Brain microvascular endothelial cell (primary cell): ENCODE results near the gene ZNF276.

Experiments used
- DNase-seq: peaks from one replicate; pipeline ENCODE4 v3.0.0-alpha.2; 2020
- H3K27ac ChIP-seq: fragments of 250-450 bp; sonication (Bioruptor Pico); 2 replicates; pipeline ENCODE4 v1.5.1; 2020; ENCODE audit warnings: mild to moderate bottlenecking, moderate library complexity
- H3K27me3 ChIP-seq: fragments of 250-450 bp; sonication (Bioruptor Pico); replicated peaks from 2 replicates; pipeline ENCODE4 v1.5.1; 2020; ENCODE audit warnings: mild to moderate bottlenecking
- H3K36me3 ChIP-seq: fragments of 250-450 bp; sonication (Bioruptor Pico); replicated peaks from 2 replicates; pipeline ENCODE4 v1.5.1; 2020; ENCODE audit warnings: mild to moderate bottlenecking
- H3K4me3 ChIP-seq: 2 replicates; pipeline ENCODE4 v1.5.1; 2011; ENCODE audit warnings: low read depth, mild to moderate bottlenecking, control low read depth, low read length, moderate library complexity
- in situ Hi-C: cut with HindIII; loops from 2 replicates; pipeline ENCODE4 v1.10.0; 2017; ENCODE audit warnings: low sequenced_read_pairs, low pct_ligation_motif_present
- TF ChIP-seq, protein P1 (sequence below): IDR thresholded peaks from 2 replicates; pipeline ENCODE4 v1.5.1; 2011; ENCODE audit warnings: low read depth, mild to moderate bottlenecking, moderate library complexity, low read length, control low read depth, inconsistent platforms; ENCODE audit errors: missing control alignments

Gene ZNF276

DNA sequence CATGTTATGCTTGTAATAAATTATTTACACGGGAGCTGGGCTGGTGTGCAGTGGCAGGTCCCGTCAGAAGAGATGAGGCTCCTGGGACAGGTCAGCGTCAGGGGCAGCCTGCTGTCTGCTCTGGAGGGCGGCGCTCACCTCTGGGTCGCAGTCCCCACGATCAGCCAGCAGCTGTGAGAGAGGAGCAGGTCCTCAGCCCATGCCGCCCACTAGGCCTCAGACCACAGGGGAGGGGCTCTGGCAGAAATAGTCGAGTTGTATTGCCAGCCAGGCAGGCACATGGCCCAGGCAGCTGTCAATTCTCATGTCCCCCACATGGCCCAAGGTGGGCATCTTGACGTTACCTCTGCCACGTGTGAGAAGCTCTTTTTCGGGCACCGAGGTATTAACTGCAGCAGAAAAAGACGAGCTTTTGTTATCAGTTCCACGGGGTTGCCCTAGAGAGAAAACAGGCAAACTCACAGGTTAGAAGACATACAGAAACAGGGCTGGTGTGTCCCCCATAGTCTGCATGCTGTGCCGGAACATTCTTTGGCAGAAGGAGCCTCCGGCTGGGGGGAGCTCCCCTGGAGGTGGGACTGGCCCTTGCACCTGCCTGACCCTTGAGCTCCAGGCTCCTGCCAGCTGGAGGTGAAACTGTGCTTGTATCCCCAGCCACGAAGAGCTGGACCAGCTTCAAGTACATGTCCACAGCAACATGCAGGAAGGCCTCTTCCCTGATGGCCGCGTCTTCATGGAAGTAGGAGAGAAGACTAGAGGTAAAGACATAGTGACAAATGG is 17.4 kb downstream of the ZNF276 start:
- no peak overlapping the region for H3K27ac ChIP-seq
- peaks cover 63% of the 10 kb centered on the region for H3K36me3 ChIP-seq
- in situ Hi-C loops, result no loop called here
- no peak for DNase-seq
- TF ChIP-seq, protein P1, sequence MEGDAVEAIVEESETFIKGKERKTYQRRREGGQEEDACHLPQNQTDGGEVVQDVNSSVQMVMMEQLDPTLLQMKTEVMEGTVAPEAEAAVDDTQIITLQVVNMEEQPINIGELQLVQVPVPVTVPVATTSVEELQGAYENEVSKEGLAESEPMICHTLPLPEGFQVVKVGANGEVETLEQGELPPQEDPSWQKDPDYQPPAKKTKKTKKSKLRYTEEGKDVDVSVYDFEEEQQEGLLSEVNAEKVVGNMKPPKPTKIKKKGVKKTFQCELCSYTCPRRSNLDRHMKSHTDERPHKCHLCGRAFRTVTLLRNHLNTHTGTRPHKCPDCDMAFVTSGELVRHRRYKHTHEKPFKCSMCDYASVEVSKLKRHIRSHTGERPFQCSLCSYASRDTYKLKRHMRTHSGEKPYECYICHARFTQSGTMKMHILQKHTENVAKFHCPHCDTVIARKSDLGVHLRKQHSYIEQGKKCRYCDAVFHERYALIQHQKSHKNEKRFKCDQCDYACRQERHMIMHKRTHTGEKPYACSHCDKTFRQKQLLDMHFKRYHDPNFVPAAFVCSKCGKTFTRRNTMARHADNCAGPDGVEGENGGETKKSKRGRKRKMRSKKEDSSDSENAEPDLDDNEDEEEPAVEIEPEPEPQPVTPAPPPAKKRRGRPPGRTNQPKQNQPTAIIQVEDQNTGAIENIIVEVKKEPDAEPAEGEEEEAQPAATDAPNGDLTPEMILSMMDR, result no peak
- no peaks in the 10 kb centered on the region for H3K27me3 ChIP-seq
- H3K4me3 ChIP-seq, result no peak overlapping the region

DNA sequence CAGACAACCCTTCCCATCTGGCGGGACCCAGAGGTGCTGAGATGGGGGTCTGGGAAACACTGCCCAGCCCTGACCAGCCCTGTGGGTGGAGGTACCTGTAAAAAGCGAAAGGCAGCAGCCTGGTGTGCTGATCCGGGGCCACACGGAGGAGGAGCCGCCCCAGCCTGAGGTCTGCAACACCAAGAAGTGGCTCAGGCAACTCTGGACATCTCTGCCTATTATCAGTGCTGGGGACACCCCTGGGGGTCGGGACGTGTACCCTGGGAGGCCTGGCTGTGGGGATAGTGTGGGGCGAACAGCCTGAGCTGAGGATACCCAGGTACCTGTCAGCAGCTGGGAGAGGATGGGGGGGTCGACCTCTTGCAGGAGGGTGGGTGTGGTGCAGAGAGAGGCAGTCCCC is 18.0 kb downstream of the ZNF276 start:
- no peak overlapping the region for H3K27ac ChIP-seq
- H3K36me3 ChIP-seq, result peaks cover 57% of the 10 kb centered on the region
- no peak overlapping the region for H3K4me3 ChIP-seq
- in situ Hi-C loops, result no loop called here
- H3K27me3 ChIP-seq, result no peaks in the 10 kb centered on the region
- TF ChIP-seq, protein P1, result no peak
- DNase-seq, result no peak

DNA sequence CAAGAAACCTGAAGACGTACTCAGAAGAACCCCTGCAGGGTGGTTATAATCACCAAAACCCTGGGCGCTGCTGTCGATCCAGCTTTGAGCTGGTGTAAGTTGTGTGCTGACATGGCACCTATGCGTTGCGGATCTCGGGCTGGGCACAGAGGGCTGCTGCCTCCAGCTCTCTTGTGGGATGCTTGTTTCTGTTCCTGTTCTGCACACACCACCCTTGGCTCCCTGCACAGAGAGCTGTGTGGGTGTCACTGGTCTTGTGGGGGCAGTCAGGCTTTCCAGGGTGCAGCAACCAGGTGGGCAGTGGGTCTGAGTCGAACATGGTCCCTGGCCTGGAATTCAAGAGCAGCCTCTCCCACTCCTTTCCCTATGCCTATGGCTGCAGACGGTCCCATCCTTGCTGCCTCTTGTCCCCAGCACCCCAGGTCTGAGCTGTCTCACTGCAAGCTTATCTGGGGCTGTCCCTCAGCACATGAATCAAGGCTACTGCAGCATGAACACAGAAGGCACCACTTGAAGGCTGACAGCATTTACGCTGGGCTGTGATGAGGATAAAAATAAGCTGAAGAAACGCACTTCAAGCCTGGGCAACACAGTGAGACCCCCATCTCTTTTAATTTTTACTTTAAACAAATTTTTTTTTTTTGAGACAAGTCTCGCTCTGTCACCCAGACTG is 20.1 kb downstream of the ZNF276 start:
- in situ Hi-C loops, result no loop called here
- peaks cover 42% of the 10 kb centered on the region for H3K36me3 ChIP-seq
- no peaks in the 10 kb centered on the region for H3K27me3 ChIP-seq
- TF ChIP-seq, protein P1, result no peak
- DNase-seq, result no peak
- H3K4me3 ChIP-seq, result no peak overlapping the region
- no peak overlapping the region for H3K27ac ChIP-seq

DNA sequence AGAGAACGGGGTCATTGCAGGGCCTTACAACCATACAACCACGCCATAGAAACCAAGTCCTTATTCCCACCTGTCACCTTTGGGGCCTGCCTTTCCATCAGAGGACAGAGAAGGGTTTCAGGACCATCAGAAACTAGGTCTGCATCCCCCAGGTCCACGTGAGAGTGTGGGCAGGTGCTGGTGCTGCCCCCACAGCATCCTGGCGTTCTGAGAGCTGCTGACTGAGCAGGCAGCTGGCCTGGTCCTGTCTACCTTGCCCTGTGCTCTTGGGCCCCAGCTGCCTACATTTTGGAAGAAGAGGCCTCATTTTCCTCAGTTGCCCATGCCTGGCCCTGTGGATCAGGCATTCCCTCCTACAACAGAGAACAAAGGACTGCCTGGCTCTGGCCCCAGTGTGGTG is 21.6 kb downstream of the ZNF276 start:
- no peaks in the 10 kb centered on the region for H3K27me3 ChIP-seq
- TF ChIP-seq, protein P1, result no peak
- H3K27ac ChIP-seq, result no peak overlapping the region
- in situ Hi-C loops, result no loop called here
- peaks cover 30% of the 10 kb centered on the region for H3K36me3 ChIP-seq
- H3K4me3 ChIP-seq, result no peak overlapping the region
- no peak for DNase-seq

DNA sequence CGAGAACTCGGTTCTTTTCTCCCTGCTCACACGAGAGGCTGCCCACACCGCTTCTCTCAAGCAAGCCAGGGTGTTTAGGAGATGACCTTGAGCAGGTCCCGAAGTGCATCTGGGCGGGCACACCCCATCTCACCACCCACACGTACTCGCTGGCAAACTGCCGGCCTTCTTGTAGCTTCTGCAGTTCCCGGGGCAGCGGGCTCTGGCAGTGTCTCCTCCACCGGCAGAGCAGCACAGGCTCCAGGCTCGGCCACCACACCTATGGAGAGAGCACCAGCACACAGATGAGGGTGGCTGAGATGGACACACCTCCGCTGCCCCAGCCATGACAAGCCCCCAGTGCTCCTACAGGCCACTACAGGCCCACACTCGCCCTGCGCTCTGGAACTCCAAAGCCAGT is 23.5 kb downstream of the ZNF276 start:
- DNase-seq, result no peak
- no peak overlapping the region for H3K27ac ChIP-seq
- TF ChIP-seq, protein P1, result no peak
- in situ Hi-C loops, result no loop called here
- H3K4me3 ChIP-seq, result no peak overlapping the region
- H3K27me3 ChIP-seq, result no peaks in the 10 kb centered on the region
- peaks cover 16% of the 10 kb centered on the region for H3K36me3 ChIP-seq
